ENCODE results near the gene LTBP1. TPM values are rescaled to one million over a fixed set of nuclear protein-coding genes. Genes with fewer than 3 reads are reported as not detected.
"Not testable (repeated sequence)": the region's sequence is repeated elsewhere in the genome, so short reads cannot be mapped to it uniquely, and the experiment has no call there.

The LTBP1 gene
- total and polyA plus RNA-seq, 2 experiments from 2014 or later: 15.7 to 49.8 TPM

- H3K36me3 ChIP-seq (ENCODE audit: insufficient read depth); H4K20me1 ChIP-seq (replicated peaks; ENCODE audit: insufficient read depth); H3K27me3 ChIP-seq (ENCODE audit: insufficient read depth); ATAC-seq; H3K4me1 ChIP-seq (ENCODE audit: insufficient read depth); H3K9me2 ChIP-seq (ENCODE audit: insufficient read depth); H3K27ac ChIP-seq (ENCODE audit: low read depth); H3K27me3 Mint-ChIP-seq (ENCODE audit: insufficient read depth, low read depth, poor library complexity); H3K27ac Mint-ChIP-seq; H2AFZ ChIP-seq; H3K79me2 ChIP-seq (replicated peaks; ENCODE audit: insufficient read depth); DNase-seq (ENCODE audit: low spot score); H3K4me3 Mint-ChIP-seq; H3K4me2 ChIP-seq; H3F3A ChIP-seq (replicated peaks; ENCODE audit: low read depth); H3K4me3 ChIP-seq: not testable (repeated sequence)
- Mint-ChIP-seq H3K9me3 (peaks cover 10% of the 10 kb centered on the region; the same call in 1 of the 3 replicates), H3K4me1 (peaks cover 19% of the 10 kb centered on the region), H3K36me3 (ENCODE audit: low read depth) (peaks cover 13% of the 10 kb centered on the region; the same call in 2 of the 3 replicates)
Observed at GRCh38 chr2:33052795-33053194, 106.0 kb downstream of the LTBP1 start.

GRCh38 chr2:33056170-33056569 lies 109.4 kb downstream of the LTBP1 start:
- H3K9me3 Mint-ChIP-seq: peaks cover 10% of the 10 kb centered on the region; the same call in 1 of the 3 replicates
- Histone ChIP-seq H3K27me3 (ENCODE audit: insufficient read depth) (no peaks in the 10 kb centered on the region), H3K79me2 (replicated peaks; ENCODE audit: insufficient read depth) (no peaks in the 10 kb centered on the region), H3F3A (replicated peaks; ENCODE audit: low read depth) (no peaks in the 10 kb centered on the region), H3K27ac (ENCODE audit: low read depth) (no peak overlapping the region), H3K4me2 (peak overlapping the region; percentile 38; the same call in 1 of the 2 replicates), H3K36me3 (ENCODE audit: insufficient read depth) (no peaks in the 10 kb centered on the region), H3K9me2 (ENCODE audit: insufficient read depth) (no peaks in the 10 kb centered on the region), H2AFZ (no peak overlapping the region), H4K20me1 (replicated peaks; ENCODE audit: insufficient read depth) (no peaks in the 10 kb centered on the region; the same call in 1 of the 2 replicates), H3K4me3 (no peak overlapping the region), H3K4me1 (ENCODE audit: insufficient read depth) (0 out of 2 replicates have a peak, but pooled peaks cover 4% of the 10 kb centered on the region)
- H3K27me3 Mint-ChIP-seq (ENCODE audit: insufficient read depth, low read depth, poor library complexity): no peaks in the 10 kb centered on the region
- no peak overlapping the region for H3K27ac Mint-ChIP-seq
- DNase-seq (ENCODE audit: low spot score) (peak; percentile 15), ATAC-seq (no peak)
- peaks cover 9% of the 10 kb centered on the region for H3K4me1 Mint-ChIP-seq
- H3K4me3 Mint-ChIP-seq: no peak overlapping the region
- TF ChIP-seq NANOG (IDR thresholded peaks at IDR 0.05; ENCODE audit: borderline replicate concordance): peak; percentile 19; the same call in 1 of the 2 replicates
- TF ChIP-seq STAT1 (IDR thresholded peaks at IDR 0.05; ENCODE audit: unreplicated experiment): no peak
- H3K36me3 Mint-ChIP-seq (ENCODE audit: low read depth): peaks cover 13% of the 10 kb centered on the region; the same call in 2 of the 3 replicates

DNA sequence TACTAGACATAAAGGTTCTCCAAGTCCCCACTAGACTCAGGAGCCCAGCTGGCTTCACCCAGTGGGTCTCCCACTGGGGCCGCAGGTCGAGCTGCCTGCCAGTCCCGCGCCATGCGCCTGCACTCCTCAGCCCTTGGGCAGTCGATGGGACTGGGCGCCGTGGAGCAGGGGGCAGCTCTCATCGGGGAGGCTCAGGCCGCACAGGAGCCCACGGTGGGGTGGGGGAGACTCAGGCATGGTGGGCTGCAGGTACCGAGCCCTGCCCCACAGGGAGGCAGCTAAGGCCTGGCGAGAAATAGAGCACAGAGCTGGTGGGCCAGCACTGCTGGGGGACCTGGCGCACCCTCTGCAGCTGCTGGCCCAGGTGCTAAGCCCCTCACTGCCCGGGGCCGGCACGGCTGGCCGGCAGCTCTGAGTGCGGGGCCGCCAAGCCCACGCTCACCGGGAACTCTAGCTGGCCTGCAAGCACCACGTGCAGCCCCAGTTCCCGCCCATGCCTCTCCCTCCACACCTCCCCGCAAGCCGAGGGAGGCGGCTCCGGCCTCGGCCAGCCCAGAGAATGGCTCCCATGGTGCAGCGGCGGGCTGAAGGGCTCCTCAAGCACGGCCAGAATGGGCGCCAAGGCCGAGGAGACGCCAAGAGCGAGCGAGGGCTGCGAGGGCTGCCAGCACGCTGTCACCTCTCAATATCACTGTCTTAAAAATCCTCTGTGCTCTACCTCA lies 110.7 kb downstream of the LTBP1 start:
- Mint-ChIP-seq H3K4me1 (peaks cover 10% of the 10 kb centered on the region), H3K36me3 (ENCODE audit: low read depth) (peaks cover 13% of the 10 kb centered on the region; the same call in 2 of the 3 replicates), H3K9me3 (peaks cover 10% of the 10 kb centered on the region; the same call in 1 of the 3 replicates)
- H4K20me1 ChIP-seq (replicated peaks; ENCODE audit: insufficient read depth); H3K27me3 Mint-ChIP-seq (ENCODE audit: insufficient read depth, low read depth, poor library complexity); H3K4me3 ChIP-seq; H3K9me2 ChIP-seq (ENCODE audit: insufficient read depth); H3K4me3 Mint-ChIP-seq; H3K4me2 ChIP-seq; DNase-seq (ENCODE audit: low spot score); H3K27me3 ChIP-seq (ENCODE audit: insufficient read depth); H3K27ac ChIP-seq (ENCODE audit: low read depth); H2AFZ ChIP-seq; H3K4me1 ChIP-seq (ENCODE audit: insufficient read depth); H3F3A ChIP-seq (replicated peaks; ENCODE audit: low read depth); ATAC-seq; H3K36me3 ChIP-seq (ENCODE audit: insufficient read depth); H3K27ac Mint-ChIP-seq; H3K79me2 ChIP-seq (replicated peaks; ENCODE audit: insufficient read depth): not testable (repeated sequence)

- H3K27me3 Mint-ChIP-seq (ENCODE audit: insufficient read depth, low read depth, poor library complexity): no peaks in the 10 kb centered on the region
- Histone ChIP-seq H3F3A (replicated peaks; ENCODE audit: low read depth) (no peaks in the 10 kb centered on the region), H2AFZ (no peak overlapping the region), H3K4me3 (no peak overlapping the region), H3K27ac (ENCODE audit: low read depth) (no peak overlapping the region), H3K36me3 (ENCODE audit: insufficient read depth) (no peaks in the 10 kb centered on the region), H4K20me1 (replicated peaks; ENCODE audit: insufficient read depth) (no peaks in the 10 kb centered on the region; the same call in 1 of the 2 replicates), H3K9me2 (ENCODE audit: insufficient read depth) (no peaks in the 10 kb centered on the region), H3K4me2 (no peak overlapping the region), H3K27me3 (ENCODE audit: insufficient read depth) (no peaks in the 10 kb centered on the region), H3K4me1 (ENCODE audit: insufficient read depth) (peaks cover 10% of the 10 kb centered on the region; the same call in 1 of the 2 replicates), H3K79me2 (replicated peaks; ENCODE audit: insufficient read depth) (no peaks in the 10 kb centered on the region)
- peaks cover 16% of the 10 kb centered on the region for H3K4me1 Mint-ChIP-seq
- H3K27ac Mint-ChIP-seq: no peak overlapping the region
- H3K4me3 Mint-ChIP-seq: no peak overlapping the region
- ATAC-seq (no peak), DNase-seq (ENCODE audit: low spot score) (no peak)
- peaks cover 2% of the 10 kb centered on the region; the same call in 1 of the 3 replicates for H3K9me3 Mint-ChIP-seq
- peaks cover 10% of the 10 kb centered on the region; the same call in 2 of the 3 replicates for H3K36me3 Mint-ChIP-seq (ENCODE audit: low read depth)
- TF ChIP-seq, protein P1, sequence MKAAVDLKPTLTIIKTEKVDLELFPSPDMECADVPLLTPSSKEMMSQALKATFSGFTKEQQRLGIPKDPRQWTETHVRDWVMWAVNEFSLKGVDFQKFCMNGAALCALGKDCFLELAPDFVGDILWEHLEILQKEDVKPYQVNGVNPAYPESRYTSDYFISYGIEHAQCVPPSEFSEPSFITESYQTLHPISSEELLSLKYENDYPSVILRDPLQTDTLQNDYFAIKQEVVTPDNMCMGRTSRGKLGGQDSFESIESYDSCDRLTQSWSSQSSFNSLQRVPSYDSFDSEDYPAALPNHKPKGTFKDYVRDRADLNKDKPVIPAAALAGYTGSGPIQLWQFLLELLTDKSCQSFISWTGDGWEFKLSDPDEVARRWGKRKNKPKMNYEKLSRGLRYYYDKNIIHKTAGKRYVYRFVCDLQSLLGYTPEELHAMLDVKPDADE (IDR thresholded peaks at IDR 0.05): no peak
- no peak for TF ChIP-seq NANOG (IDR thresholded peaks at IDR 0.05; ENCODE audit: borderline replicate concordance)
- TF ChIP-seq, protein P2, sequence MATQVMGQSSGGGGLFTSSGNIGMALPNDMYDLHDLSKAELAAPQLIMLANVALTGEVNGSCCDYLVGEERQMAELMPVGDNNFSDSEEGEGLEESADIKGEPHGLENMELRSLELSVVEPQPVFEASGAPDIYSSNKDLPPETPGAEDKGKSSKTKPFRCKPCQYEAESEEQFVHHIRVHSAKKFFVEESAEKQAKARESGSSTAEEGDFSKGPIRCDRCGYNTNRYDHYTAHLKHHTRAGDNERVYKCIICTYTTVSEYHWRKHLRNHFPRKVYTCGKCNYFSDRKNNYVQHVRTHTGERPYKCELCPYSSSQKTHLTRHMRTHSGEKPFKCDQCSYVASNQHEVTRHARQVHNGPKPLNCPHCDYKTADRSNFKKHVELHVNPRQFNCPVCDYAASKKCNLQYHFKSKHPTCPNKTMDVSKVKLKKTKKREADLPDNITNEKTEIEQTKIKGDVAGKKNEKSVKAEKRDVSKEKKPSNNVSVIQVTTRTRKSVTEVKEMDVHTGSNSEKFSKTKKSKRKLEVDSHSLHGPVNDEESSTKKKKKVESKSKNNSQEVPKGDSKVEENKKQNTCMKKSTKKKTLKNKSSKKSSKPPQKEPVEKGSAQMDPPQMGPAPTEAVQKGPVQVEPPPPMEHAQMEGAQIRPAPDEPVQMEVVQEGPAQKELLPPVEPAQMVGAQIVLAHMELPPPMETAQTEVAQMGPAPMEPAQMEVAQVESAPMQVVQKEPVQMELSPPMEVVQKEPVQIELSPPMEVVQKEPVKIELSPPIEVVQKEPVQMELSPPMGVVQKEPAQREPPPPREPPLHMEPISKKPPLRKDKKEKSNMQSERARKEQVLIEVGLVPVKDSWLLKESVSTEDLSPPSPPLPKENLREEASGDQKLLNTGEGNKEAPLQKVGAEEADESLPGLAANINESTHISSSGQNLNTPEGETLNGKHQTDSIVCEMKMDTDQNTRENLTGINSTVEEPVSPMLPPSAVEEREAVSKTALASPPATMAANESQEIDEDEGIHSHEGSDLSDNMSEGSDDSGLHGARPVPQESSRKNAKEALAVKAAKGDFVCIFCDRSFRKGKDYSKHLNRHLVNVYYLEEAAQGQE (IDR thresholded peaks at IDR 0.05; ENCODE audit: unreplicated experiment): no peak
- no peak for TF ChIP-seq ZNF114 (CRISPR knock-in tag; IDR thresholded peaks at IDR 0.05)
- no peak for TF ChIP-seq POLR2AphosphoS5 (IDR thresholded peaks at IDR 0.05; ENCODE audit: low read depth)
Observed at GRCh38 chr2:33058716-33059470, 112.1 kb downstream of the LTBP1 start.

Measured in GM23338 (cell line).